Stimulated activated CD4-positive, alpha-beta T cell treated with anti-CD3 and anti-CD28 coated beads, Interleukin-4, amount 100 ng/mL, for 48 hours (primary cell): ENCODE data around the gene CLCNKA.
"Not testable (repeated sequence)": the region's sequence is repeated elsewhere in the genome, so short reads cannot be mapped to it uniquely, and the experiment has no call there.

Experiments
- DNase-seq, 2 donors: peaks; one replicate each; pipeline ENCODE4 v3.0.0-alpha.2; 2020; ENCODE audit warnings: low read depth in 2 of 2

CLCNKA gene

GRCh38 chr1:15997637-15998280 is 24.1 kb upstream of the CLCNKA start:
- DNase-seq = no peak

GRCh38 chr1:15998929-15999328 is 22.9 kb upstream of the CLCNKA start:
- no peak for DNase-seq

- not testable (repeated sequence) for DNase-seq
These were observed 20.6 kb upstream of the CLCNKA start for GRCh38 chr1:16001274-16001673.

- DNase-seq = no peak
These were observed 16.2 kb upstream of the CLCNKA start for GRCh38 chr1:16005597-16005996.

GRCh38 chr1:16006010-16006409 is 15.8 kb upstream of the CLCNKA start:
- DNase-seq = no peak

GRCh38 chr1:16006552-16007485 is 15.0 kb upstream of the CLCNKA start:
- DNase-seq = no peak

- DNase-seq = no peak
These were observed 14.0 kb upstream of the CLCNKA start for GRCh38 chr1:16007671-16008341.

GRCh38 chr1:16009030-16009460 is 12.8 kb upstream of the CLCNKA start:
- DNase-seq = peak; percentile 60 to 80

GRCh38 chr1:16009678-16010077 is 12.2 kb upstream of the CLCNKA start:
- DNase-seq = no peak

- DNase-seq = no peak
These were observed 11.0 kb upstream of the CLCNKA start for GRCh38 chr1:16010837-16011236.

GRCh38 chr1:16011936-16012589 is 9.8 kb upstream of the CLCNKA start:
- no peak for DNase-seq

- DNase-seq = peak; percentile 14 to 35
These were observed 9.1 kb upstream of the CLCNKA start for GRCh38 chr1:16012590-16013219.

- peak; percentile 23 to 35 for DNase-seq
These were observed 8.5 kb upstream of the CLCNKA start for GRCh38 chr1:16013220-16013907.

- DNase-seq = no peak
These were observed 8.0 kb upstream of the CLCNKA start for GRCh38 chr1:16013908-16014258.

- DNase-seq = no peak
These were observed 7.0 kb upstream of the CLCNKA start for GRCh38 chr1:16014509-16015482.

- DNase-seq = no peak
These were observed 6.3 kb upstream of the CLCNKA start for GRCh38 chr1:16015491-16015890.

- DNase-seq = no peak
These were observed 5.6 kb upstream of the CLCNKA start for GRCh38 chr1:16015960-16016901.

GRCh38 chr1:16017076-16017460 is 4.8 kb upstream of the CLCNKA start:
- DNase-seq = no peak
